Measurements from ENCODE around the gene IHH.

IHH gene

DNA sequence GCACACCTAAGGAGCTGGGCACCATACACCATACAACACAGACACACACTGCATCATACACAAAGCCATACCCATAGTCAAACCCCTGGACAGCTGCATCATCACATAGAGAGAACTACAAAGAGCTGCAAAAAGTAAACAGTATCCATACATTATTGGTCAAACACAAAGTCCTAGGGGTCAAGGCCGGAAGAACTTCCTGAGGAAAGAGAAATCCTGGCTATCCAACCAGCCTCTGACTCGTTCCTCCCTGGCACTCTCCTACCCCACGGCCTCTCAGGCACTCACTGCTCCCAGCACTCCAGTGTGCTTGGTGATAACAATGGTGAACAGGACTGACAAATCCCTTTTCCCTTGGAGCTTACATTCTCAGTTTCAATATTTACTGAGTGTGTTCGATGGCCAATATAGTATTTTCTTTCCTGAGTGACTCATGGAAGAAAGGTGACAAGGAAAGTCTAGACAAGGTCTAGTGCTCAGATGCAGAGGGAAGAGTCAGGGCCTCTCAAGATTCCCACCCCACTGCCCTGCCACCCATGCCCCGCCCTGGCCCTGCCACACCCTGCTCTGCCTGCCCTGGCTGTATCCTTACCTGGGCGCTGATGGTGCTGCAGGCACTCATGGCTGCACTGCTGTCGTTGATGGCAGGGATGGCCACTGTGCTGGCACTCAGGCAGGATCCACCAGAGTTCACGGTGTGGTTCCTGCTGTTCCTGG lies 22.8 kb downstream of the IHH start:
- no peak for DNase-seq

DNA sequence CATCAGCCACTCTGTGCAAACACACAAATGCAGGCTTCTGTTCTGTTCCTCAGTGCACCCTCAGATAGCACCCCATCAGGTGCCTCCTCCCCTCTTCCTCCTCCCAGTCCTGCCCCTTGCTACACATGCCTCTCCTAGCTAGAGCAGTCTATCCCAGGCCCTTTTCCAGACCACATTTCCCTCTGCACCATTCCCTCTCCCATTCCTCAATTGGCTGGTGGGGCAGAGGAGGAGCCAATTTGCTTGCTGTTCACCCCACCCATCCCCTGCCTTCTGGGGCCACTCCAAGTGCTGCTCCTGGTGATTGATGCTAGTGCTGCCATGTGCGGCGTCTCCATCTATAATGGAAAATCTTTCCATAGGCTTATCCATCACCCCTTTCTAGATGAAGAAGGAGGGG lies 24.8 kb downstream of the IHH start:
- no peak for DNase-seq

DNA sequence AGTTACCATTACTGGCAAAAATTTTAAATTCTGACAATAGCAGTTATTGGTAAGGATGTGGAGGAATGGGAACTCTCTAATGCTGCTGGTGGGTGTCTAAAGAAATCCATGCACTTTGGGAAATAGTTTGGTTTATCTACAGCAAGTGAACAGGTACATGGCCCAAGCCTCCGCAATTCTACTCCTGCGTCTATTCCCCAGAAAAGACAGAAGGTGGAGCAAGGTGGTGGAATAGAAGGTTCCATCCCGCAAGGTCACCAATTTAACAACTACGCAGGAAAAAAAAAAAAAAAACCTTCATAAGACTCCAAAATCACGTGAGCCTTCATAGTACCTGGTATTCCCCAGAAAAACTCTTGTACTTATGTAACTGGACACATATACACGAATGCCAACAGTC lies 25.9 kb downstream of the IHH start:
- no peak for DNase-seq

DNA sequence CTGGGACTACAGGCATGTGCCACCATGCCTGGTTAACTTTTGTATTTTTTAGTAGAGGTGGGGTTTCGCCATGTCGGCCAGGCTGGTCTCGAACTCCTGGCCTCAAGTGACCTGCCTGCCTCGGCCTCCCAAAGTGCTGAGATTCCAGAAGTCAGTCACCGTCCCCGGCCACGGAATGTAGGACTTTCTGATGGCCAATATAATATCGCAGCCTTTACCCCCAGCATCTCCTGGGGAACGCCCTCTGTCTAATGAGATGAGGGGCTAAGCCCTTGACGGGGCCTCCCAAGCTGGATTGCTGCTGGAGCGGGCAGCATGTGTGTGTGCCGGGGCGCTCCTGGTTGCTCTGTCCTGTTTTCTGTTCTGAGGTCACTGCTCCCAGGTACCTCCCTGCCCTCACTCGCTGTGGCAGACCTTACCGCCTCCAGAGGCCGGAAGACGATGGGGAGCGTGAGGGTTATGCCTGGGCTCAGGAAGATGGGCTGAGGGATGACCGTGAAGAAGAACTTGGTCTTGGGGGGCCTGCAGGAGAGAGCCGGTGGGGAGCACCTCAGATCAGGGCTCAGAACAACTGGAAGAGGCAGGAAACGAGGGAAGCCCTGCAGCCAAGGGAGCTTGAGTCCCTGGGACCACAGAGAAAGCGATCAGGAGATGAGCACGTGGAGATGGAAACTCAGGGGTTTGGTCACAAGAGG lies 28.5 kb downstream of the IHH start:
- no peak for DNase-seq

DNA sequence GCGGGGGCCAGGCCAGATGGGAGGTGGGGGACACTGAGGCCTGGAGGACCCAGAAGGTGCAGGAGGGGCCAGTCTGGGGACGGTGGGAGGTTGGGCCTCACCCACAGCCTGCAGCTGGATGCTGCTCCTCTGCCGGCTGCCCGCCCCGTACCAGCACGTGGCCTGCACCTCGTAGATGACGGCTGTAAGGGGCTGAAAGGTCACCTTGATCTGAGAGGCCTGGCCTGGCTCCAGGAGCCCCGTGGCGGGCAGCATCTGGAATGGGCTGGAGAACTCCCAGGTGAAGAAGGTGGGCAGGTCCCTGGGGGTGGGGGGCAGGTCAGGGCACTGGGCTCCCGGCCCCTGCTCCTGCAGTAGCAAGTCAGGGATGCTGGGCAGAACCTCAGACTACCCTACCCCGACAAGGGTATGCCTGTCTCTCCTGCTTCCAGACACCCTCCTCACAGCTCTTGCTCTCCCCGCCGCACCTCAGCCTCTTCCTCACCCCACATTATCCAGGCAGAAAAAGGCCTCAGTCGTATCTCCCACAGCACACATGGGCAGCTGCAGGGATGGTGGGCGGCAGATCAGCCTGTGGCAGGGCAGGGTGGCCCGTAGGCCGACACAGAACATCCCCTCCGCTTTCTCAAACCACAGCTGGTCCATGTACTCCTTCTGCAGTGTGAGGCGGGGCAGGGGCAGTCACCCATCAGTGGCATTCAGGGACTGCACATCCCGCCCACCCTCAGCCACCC lies 29.5 kb downstream of the IHH start:
- no peak for DNase-seq

DNA sequence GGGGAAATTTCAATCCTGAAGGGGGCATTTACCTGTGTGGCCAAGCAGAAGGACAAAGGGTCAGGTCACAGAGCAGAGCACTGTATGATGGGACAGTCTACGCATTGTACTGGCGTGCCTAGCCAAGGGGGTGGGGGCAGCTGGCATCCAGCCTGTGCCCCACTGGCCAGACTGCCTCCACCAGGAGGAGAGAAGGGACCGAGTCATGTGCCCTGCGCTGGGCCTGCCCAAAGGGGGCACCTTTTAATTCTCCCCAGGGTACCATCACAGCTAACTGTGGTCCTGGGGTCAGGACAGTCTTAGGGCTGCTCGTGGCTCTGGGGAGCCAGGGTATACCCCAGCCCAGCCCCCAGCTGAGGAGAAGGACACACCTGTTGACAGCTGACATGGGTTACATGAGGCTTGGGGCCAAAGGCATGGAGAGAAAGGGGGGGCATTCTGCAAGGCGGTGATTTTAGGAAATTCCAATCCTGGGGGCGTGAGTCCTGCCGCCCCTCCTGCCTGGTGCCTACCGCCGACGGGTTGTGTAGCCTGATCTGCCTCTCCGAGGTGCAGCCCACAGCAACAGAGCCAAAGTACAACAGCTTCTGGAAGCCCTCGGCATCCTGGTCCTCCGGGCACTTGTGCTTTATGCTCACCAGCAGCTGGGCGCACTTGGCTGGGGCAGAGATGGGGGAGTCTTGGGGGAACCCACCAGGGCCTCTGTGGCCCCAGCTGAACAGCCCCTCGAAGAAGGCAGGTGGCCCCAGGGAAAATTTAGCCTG lies 30.4 kb downstream of the IHH start:
- no peak for DNase-seq

DNA sequence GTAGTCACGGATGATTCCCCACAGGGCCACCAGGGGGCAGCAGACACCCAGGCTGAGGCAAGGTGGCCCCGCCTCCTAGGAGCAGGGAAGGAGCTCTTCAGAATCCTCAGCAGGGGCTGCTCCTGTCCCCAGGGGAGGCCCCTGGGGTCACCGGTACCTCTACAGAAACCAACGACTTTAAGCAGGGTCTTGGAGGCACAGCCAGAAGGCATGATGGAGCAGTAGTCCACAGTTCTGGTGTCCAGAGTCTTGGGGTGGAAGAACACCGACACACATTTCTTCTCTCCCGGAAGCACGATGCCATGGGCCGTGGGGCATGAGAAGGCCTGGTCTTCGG lies 30.9 kb downstream of the IHH start:
- peak; percentile 69 for DNase-seq

DNA sequence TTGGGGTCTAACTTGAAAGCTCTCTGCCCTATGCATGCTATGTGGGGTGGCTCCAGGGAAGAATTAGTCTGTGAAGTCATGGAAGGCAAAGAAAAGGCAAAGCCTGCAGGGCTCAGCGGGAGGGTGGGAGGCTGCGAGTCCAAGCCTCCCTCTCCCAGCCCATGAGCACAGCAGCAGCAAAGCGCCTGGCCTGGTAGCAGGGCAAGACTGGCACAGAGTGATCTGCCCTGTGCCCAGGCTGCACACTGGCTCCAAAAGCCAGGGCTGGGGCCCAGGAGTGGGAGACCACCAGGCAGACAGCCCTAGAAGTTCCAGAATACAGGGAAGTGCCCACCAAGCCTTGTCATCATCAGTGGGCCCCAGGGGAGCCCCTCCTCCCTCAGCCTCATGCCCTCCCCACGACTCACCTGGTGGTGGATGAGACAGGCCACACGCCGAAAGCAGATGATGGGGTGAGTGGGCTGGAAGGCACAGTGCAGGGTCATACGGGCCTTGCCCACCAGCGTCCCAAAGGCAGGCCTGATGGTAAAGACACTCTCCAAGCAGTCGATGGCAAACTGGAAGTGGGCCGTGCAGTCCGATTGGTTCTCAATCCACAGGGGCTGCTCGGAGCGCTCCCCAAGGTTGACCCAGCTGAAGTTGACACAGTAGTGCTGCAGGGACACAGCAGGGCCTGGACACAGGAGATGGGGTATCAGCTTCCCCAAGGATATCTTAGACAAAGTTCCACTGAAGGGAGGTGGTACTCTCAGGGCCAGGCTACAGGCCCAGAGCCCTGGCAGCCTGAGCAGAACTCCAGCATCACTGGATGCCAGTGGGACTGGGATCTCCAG lies 31.5 kb downstream of the IHH start:
- no peak for DNase-seq

DNA sequence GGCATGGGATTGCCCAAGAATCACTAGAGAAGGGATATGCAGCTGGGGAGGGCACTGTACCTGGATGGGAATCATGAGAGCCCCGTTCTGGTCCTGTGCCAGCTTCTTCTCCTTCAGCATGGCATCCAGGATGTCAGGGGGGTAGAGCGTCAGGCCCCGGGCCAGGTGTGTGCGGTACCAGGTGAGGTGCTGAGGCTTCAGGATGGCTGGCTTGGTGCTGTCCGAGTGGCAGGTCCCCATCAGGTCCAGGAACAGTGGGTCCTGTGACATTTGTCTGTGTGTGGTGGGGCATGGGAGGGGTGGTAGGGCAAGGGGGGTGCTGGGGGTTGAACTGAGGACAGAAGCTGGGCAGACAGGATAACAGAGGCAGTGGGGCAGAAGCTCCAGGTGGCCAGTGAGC lies 32.6 kb downstream of the IHH start:
- DNase-seq: no peak

DNA sequence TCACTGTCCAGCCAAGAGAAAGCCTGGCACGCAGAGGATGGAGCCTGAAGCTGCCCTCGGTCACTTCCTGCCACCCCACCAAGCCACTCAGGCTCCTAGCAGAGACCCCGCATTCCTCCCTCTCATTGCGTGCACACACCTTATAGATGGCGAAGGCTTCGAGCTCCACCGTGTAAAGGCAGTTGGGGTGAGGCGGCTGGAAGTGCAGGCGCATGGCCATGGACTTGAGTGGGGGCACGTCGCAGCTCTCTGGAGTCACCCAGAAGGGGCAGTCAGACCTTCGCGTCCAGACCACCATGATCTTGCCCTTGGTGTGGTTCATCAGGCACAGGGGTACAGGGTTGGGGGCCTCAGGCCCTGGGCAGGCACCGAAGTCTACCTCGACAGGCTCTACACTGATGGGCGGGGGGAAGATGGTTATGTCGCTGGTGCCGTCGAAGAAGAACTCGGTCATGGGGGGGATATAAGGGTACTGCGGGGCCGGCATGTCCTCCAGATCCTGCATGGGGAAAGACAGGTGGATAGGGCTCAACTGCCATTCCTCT lies 33.1 kb downstream of the IHH start:
- no peak for DNase-seq

DNA sequence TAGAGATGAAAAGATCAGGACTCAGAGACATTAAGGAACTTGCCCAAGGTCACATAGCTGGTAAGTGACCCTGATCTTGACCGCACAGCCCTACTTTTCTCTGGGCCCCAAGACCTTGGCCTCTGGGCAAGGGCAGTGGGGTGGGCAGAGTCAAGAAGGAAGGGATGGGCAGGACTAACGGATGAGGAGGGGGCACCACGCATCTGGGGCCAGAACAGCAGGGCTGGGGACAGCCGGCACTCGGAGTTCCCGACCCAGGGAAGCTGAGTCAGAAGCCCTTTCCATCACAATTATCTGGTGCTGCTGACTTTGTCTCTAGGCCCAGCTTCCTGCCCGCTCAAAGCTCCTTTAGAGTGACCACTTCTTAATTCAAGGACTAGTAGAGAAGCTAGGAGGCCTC lies 33.8 kb downstream of the IHH start:
- no peak for DNase-seq

DNA sequence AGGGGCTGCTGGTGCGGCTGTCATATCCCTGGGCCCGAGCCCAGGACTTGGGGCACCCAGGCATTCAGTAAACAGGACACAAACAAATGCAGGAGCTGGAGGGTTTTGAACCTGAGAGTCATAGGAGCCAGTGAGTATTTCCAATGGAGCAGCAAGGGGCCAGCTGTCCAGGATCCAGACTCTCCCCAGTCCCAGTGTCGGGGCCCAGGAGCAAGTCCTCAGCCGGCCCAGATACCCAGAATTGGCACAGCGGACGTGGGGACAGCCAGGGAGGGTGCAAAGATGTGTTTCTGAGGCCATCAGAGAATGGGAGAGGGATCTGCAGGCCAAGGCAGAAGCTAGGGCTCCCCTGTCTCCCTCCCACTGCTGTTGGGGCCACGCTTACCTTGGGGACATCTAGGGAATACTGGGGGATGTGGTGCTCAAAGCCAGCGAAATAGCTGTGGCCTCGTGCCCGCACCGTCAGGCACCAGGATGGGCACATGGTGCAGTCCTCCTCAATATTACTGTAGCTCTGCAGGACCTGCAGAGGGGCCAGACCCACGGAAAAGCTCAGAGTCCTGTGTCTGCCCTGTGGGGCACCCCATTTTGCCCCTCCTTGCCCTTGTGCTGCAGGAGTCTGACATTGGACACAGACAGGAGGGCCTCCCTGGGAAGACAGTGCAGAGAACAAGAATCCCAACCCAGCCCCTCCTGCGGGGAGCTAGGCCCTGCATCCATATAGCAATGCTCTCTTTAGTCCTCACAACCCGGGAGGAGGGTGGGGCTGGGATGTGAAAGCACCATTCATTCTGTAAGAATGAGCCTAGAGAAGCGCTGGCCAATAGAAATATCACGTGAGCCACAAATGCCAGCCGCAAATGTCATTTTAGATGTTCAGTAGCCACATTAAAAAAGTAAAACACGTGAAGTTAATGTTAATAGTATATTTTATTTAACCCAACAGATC lies 34.8 kb downstream of the IHH start:
- DNase-seq: no peak

DNA sequence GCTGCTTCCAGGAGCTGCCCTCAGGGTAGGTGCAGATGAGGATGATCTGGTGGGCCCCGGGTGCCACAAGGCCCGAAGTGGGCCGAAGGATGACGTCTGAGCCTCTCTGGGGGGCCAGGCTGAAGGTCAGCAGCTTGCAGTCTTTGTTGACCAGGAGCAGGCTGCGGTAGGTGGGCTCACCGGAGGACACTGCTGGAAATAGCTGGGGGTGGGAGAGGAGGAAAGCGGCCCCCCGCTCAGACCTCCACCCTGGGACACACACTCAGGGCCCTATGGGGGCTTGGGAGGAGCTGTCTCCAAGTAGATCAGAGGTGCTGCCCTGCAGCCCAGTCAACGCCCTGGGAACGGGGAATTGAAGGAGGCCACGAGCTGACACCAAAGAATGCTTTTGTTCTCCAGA lies 36.7 kb downstream of the IHH start:
- no peak for DNase-seq

DNA sequence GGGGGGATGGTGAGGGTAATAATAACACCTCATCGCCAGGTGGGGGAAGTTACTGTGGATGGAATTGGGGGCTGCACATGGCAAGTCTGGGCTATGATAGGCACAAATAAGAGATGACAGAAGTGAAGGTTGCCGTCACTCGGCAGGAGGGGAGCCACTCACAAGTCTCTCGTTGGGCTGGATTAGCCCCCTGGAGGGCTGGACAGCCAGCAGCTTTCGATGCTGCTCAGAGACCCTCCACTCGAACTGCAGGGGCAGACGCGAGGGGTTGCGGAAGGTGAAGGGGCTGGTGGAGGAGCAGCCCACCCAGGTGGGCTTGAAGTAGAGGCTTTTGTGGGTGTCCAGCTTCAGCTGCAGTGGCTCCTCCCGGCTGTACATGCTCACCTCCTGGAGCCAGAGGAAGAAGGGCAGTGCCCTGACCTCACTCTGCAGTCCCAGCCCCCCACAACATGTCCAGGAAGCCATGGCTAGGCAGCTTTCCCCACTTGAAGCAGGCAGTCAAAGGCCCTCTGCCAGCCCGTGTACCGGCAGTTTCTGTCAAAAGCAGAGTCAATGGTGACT lies 37.6 kb downstream of the IHH start:
- DNase-seq: no peak

DNA sequence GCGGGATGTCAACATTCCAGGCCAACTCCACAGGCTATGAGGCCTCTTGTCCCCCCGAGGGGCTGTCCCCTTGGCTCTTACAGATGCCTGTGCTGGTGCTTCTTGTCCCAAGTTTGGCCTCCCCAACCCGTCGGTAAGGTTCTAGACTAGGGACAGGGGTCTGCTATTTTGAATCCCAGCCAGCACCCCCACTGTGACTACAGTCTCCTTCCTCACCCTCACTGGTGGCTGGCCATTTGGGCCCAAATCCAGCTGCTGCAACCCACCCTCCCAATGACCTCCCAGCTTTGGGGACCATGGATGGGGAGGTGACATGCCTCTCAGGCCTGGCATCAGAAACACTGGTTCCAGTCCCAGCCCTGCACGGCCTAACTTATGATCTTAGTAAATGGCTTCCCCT lies 38.1 kb downstream of the IHH start:
- DNase-seq: no peak

DNA sequence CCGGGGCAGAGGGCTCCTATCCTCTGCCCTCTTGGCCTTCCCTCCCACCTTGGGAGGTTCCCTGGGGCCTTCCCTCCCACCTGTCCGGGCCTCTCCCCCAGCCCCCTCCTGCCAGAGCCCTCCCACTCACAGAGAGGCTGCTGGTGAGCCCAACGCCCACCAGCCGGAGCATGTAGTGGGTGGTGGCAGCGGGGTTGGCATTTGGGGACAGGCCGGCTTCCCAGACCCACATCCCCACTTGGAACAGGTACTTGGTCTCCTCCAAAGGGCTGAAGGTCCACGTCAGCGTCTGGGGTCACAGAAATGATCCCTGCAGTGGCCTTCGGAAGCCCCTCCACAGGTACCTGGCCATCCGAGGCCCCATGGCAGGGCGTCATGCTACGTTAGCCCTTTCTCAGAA lies 38.7 kb downstream of the IHH start:
- no peak for DNase-seq

DNA sequence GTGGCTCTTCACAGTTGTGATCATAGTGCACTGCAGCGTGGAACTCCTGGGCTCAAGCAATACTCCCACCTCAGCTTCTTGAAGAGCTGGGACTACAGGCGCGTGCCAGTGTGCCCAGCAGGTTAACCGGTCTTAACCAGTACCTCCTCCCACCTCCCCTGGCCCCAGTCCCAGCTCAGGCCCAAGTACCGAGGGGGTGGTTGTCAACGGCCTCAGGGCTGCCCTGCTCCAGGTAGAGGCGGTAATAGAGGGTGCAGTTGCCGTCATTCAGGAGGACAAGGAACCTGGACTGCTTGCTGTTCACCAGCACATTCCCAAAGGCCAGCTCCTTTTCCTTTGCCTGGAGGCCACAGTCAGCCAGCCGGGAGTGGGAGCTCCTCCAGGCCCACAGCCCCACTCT lies 39.1 kb downstream of the IHH start:
- DNase-seq: no peak

DNA sequence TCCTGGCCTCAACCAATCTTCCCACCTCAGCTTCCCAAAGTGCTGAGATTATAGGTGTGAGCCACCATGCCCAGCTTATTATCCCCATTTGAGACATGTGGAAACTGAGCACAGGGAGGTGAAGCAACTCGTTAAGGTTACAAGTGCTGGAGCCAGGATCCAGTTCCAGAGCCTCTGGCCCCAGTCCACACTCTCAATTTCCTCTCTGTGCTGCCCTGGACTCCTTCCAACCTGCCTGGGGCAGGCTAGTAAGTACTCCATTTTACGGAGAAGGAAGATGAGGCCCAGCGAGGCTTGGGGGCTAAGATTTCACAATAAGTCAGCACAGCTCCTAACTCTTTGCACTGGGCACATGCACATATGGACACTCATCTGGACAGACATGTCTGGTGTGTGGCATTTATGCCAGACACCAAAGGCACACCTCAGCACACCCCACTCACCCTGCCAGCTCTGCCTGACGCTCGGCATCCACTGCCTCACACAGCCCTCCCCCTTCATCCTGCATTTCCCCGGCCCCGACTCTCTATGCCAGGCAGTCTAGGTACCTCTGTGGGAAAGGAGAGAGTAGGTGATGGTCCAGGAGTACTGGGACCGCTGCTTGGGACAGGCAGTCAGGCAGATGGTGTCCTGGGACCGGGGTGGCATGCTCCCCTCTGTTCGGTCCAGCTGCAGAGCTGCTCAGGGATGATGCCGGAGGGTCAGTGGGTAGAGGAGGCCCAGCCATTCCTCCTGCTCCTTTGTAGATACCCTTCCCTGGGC lies 39.9 kb downstream of the IHH start:
- DNase-seq: no peak

DNA sequence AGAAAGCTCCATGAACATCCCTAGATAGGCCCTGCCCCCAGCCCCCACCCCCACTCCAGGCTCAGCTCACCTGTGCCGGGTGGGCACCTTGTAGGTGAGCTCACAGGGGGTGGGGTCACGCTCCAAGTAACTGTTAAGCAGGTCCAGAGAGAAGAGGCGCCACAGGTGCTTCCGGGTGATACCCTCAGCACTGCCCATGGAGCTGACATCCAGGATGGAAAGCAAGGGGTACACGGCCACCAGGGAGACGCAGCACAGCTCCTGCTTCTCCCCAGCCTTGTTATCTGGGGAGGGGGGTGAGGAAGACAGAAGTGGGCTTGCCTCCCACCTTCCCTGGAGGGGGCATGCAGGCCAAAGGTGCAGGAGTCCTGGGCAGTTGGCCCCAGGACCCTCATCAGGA lies 41.3 kb downstream of the IHH start:
- no peak for DNase-seq

DNA sequence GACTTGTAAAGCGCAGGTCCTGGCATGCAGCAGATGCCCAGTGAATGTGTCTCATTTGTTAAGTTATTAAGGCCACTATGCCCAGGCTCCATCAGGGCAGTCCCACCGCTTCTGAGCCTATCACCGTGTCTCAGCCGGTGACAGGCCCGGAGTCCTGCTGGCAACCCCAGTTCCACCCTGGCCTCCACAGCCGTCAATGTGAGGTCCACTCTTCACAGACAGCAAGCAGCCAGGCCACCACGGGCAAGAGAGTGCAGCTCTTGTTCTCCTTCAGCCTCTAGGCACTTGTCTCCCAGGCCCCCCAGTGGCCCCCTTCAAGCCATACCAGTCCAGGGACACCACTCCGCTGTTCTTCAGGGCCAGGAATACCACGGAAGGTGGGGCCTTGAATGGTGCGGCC lies 42.0 kb downstream of the IHH start:
- no peak for DNase-seq
